Small intestine (tissue), 7 donors: Measurements from ENCODE around the gene CORO2B. TPM values are rescaled to one million over a fixed set of nuclear protein-coding genes. Genes with fewer than 3 reads are reported as not detected.

Experiments
- DNase-seq, 2 donors: peaks; one replicate each; pipeline versions ENCODE4 v3.0.0 to v3.0.0-alpha.2; 2013
- FAIRE-seq: peaks from 2 replicates; lab custom pipeline; 2012; peaks lifted over from hg19 to GRCh38; lab: Jason Lieb, UNC
- H3K27ac ChIP-seq, 3 donors: one replicate each; pipeline ENCODE4 v1.5.1; 2013; ENCODE audit warnings: low read length in 2 of 3, mild to moderate bottlenecking in 2 of 3, control low read depth in 1 of 3, inconsistent platforms in 1 of 3, low read depth in 1 of 3, moderate library complexity in 1 of 3
- H3K27me3 ChIP-seq, 3 donors: one replicate each; pipeline ENCODE4 v1.6.1; 2013; ENCODE audit warnings: low read length in 3 of 3, inconsistent platforms in 1 of 3; ENCODE audit not compliant: control insufficient read depth in 3 of 3, insufficient read depth in 3 of 3
- H3K36me3 ChIP-seq, 3 donors: one replicate each; pipeline ENCODE4 v1.6.1; 2013; ENCODE audit warnings: low read length in 3 of 3, inconsistent platforms in 1 of 3, low read depth in 1 of 3, mild to moderate bottlenecking in 1 of 3, moderate library complexity in 1 of 3; ENCODE audit not compliant: control insufficient read depth in 3 of 3, insufficient read depth in 2 of 3
- H3K4me1 ChIP-seq, 3 donors: one replicate each; pipeline ENCODE4 v1.6.1; 2013; ENCODE audit warnings: low read length in 2 of 3, inconsistent platforms in 1 of 3, low read depth in 1 of 3, mild to moderate bottlenecking in 1 of 3, moderate library complexity in 1 of 3; ENCODE audit not compliant: control insufficient read depth in 3 of 3, insufficient read depth in 2 of 3
- H3K4me3 ChIP-seq, 3 donors: one replicate each; pipeline ENCODE4 v1.5.1; 2013; ENCODE audit warnings: low read length in 3 of 3, control low read depth in 1 of 3, inconsistent platforms in 1 of 3, low read depth in 1 of 3, mild to moderate bottlenecking in 1 of 3, moderate library complexity in 1 of 3
- H3K9me3 ChIP-seq, 2 donors: one replicate each; pipeline ENCODE4 v1.6.1; 2013; ENCODE audit warnings: low read depth in 1 of 2, low read length in 1 of 2; ENCODE audit not compliant: control insufficient read depth in 2 of 2, insufficient read depth in 1 of 2
- WGBS, 3 donors: extraction: QIAGEN DNeasy Blood & Tissue Kit; methylation state at CpG; one replicate each; pipeline ENCODE4 v1.1.7; 2013; 5-methylcytosine and 5-hydroxymethylcytosine counted together
- polyA plus RNA-seq, 4 donors: library from polyadenylated mRNA; stranded (reverse) in 3 of 4; unstranded in 1 of 4; fragments of 200-250 nt in 3 of 4; fragments of 120-200 nt in 1 of 4; gene quantifications; one replicate each; pipeline versions ENCODE4 v1.2.1 to v1.2.3, GENCODE V29; 2013
- donor health status: healthy with polysubstance abuse.
- donor health status: control.
- donor health status: control.
- donor health status: Bipolar disorder and iron deficiency.
- donor health status: healthy.

The CORO2B gene
- polyA plus RNA-seq, 4 donors, result 1.3 to 3.0 (median 1.7) TPM

- Histone ChIP-seq H3K27ac (no peak overlapping the region), H3K4me3 (no peak overlapping the region), H3K27me3 (peaks cover 0 to 9% (median 0%) of the 10 kb centered on the region in 3 donors), H3K4me1 (no peaks in the 10 kb centered on the region), H3K9me3 (no peaks in the 10 kb centered on the region), H3K36me3 (no peaks in the 10 kb centered on the region)
- FAIRE-seq (no peak), DNase-seq (no peak)
- WGBS, 3 donors, result 42 to 73% (median 50%) methylated on average over 1 of the region's 1 CpG
Observed at GRCh38 chr15:68709876-68710275, 131.1 kb downstream of the CORO2B start.

GRCh38 chr15:68710536-68710935, 131.7 kb downstream of the CORO2B start:
- WGBS, 3 donors, result 81 to 94% (median 91%) methylated on average over 16 of the region's 16 CpGs
- no peaks in the 10 kb centered on the region for H3K4me1 ChIP-seq
- H3K9me3 ChIP-seq, result no peaks in the 10 kb centered on the region
- DNase-seq (no peak), FAIRE-seq (no peak)
- H3K36me3 ChIP-seq, result no peaks in the 10 kb centered on the region
- H3K27me3 ChIP-seq, result peaks cover 0 to 8% (median 0%) of the 10 kb centered on the region in 3 donors
- no peak overlapping the region for H3K27ac ChIP-seq
- H3K4me3 ChIP-seq, result no peak overlapping the region

GRCh38 chr15:68711406-68711805, 132.6 kb downstream of the CORO2B start:
- no peak for DNase-seq
- Histone ChIP-seq H3K27me3 (peaks cover 0 to 8% (median 0%) of the 10 kb centered on the region in 3 donors), H3K4me3 (no peak overlapping the region), H3K36me3 (no peaks in the 10 kb centered on the region), H3K9me3 (peaks cover 0 to 2% of the 10 kb centered on the region in 2 donors), H3K27ac (no peak overlapping the region), H3K4me1 (no peaks in the 10 kb centered on the region)
- FAIRE-seq, result no peak
- 85 to 89% (median 86%) methylated on average over 10 of the region's 10 CpGs for WGBS, 3 donors

GRCh38 chr15:68712886-68713285, 134.1 kb downstream of the CORO2B start:
- Histone ChIP-seq H3K4me3 (no peak overlapping the region), H3K36me3 (no peaks in the 10 kb centered on the region), H3K27me3 (peaks cover 0 to 8% (median 0%) of the 10 kb centered on the region in 3 donors), H3K4me1 (no peaks in the 10 kb centered on the region), H3K9me3 (peaks cover 0 to 2% of the 10 kb centered on the region in 2 donors), H3K27ac (no peak overlapping the region)
- 33 to 68% (median 46%) methylated on average over 4 of the region's 4 CpGs for WGBS, 3 donors
- no peak for DNase-seq
- FAIRE-seq, result no peak

- no peaks in the 10 kb centered on the region for H3K4me1 ChIP-seq
- H3K4me3 ChIP-seq, result no peak overlapping the region
- DNase-seq (no peak), FAIRE-seq (no peak)
- H3K36me3 ChIP-seq, result no peaks in the 10 kb centered on the region
- H3K9me3 ChIP-seq, result peaks cover 0 to 2% of the 10 kb centered on the region in 2 donors
- 74 to 82% (median 81%) methylated on average over 9 of the region's 9 CpGs for WGBS, 3 donors
- H3K27me3 ChIP-seq, result peaks cover 0 to 5% (median 0%) of the 10 kb centered on the region in 3 donors
- H3K27ac ChIP-seq, result no peak overlapping the region
Observed at GRCh38 chr15:68713874-68714273, 135.1 kb downstream of the CORO2B start.

- DNase-seq, result no peak
- no peaks in the 10 kb centered on the region for H3K4me1 ChIP-seq
- H3K36me3 ChIP-seq, result no peaks in the 10 kb centered on the region
- no peak for FAIRE-seq
- H3K27me3 ChIP-seq, result peaks cover 0 to 5% (median 0%) of the 10 kb centered on the region in 3 donors
- H3K9me3 ChIP-seq, result peaks cover 0 to 2% of the 10 kb centered on the region in 2 donors
- WGBS, 3 donors, result 88 to 92% (median 91%) methylated on average over 7 to 8 of the region's 8 CpGs
- no peak overlapping the region for H3K4me3 ChIP-seq
- no peak overlapping the region for H3K27ac ChIP-seq
Observed at GRCh38 chr15:68715111-68715510, 136.3 kb downstream of the CORO2B start.

GRCh38 chr15:68717951-68718350, 139.2 kb downstream of the CORO2B start:
- WGBS, 3 donors, result 51 to 60% (median 52%) methylated on average over 3 of the region's 3 CpGs
- Histone ChIP-seq H3K9me3 (peaks cover 0 to 2% of the 10 kb centered on the region in 2 donors), H3K4me3 (no peak overlapping the region), H3K27ac (no peak overlapping the region), H3K4me1 (no peaks in the 10 kb centered on the region), H3K36me3 (no peaks in the 10 kb centered on the region), H3K27me3 (peaks cover 0 to 6% (median 0%) of the 10 kb centered on the region in 3 donors)
- FAIRE-seq (no peak), DNase-seq (no peak)

- DNase-seq (no peak), FAIRE-seq (no peak)
- no peaks in the 10 kb centered on the region for H3K36me3 ChIP-seq
- no peaks in the 10 kb centered on the region for H3K4me1 ChIP-seq
- peaks cover 0 to 2% of the 10 kb centered on the region in 2 donors for H3K9me3 ChIP-seq
- WGBS, 3 donors, result 87 to 92% (median 90%) methylated on average over 12 of the region's 12 CpGs
- no peak overlapping the region for H3K27ac ChIP-seq
- H3K4me3 ChIP-seq, result no peak overlapping the region
- H3K27me3 ChIP-seq, result peaks cover 0 to 5% (median 0%) of the 10 kb centered on the region in 3 donors
Observed at GRCh38 chr15:68718468-68718867, 139.7 kb downstream of the CORO2B start.

GRCh38 chr15:68719051-68719450, 140.3 kb downstream of the CORO2B start:
- Histone ChIP-seq H3K27me3 (peaks cover 0 to 4% (median 0%) of the 10 kb centered on the region in 3 donors), H3K36me3 (no peaks in the 10 kb centered on the region), H3K27ac (no peak overlapping the region), H3K4me3 (no peak overlapping the region), H3K4me1 (no peaks in the 10 kb centered on the region), H3K9me3 (peaks cover 0 to 2% of the 10 kb centered on the region in 2 donors)
- WGBS, 3 donors, result 89 to 91% (median 91%) methylated on average over 9 of the region's 9 CpGs
- FAIRE-seq (no peak), DNase-seq (no peak)
